GM12875 (cell line): ENCODE data around the gene COL4A3.

Experiments
- H3K4me3 ChIP-seq: one replicate; pipeline ENCODE4 v1.5.1; 2011; ENCODE audit warnings: low read depth, low read length, control low read depth
- TF ChIP-seq, protein P1 (sequence below): IDR thresholded peaks from 2 replicates; pipeline ENCODE4 v1.5.1; 2011; ENCODE audit warnings: low read depth, mild to moderate bottlenecking, control low read depth, inconsistent platforms, low read length, moderate library complexity, borderline replicate concordance; ENCODE audit not compliant: insufficient read depth

The COL4A3 gene

DNA sequence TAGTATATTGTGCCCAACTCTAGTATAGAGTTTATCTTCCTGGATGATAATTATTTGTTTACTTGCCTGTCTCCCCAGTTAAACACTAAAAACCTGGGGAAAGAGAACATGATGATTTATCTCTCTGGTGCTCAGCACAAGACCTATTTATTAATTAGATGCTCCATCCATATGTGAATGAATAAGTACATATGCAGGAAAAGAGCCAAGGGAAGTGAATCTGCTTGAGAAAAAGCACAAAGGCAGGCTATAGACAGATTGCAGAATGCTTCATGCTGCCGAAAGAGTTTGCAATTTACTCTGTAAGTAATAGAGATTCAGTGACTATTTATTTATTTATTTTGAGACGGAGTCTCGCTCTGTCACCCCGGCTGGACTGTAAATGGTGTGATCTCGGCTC, 123.3 kb downstream of the COL4A3 start:
- TF ChIP-seq, protein P1, sequence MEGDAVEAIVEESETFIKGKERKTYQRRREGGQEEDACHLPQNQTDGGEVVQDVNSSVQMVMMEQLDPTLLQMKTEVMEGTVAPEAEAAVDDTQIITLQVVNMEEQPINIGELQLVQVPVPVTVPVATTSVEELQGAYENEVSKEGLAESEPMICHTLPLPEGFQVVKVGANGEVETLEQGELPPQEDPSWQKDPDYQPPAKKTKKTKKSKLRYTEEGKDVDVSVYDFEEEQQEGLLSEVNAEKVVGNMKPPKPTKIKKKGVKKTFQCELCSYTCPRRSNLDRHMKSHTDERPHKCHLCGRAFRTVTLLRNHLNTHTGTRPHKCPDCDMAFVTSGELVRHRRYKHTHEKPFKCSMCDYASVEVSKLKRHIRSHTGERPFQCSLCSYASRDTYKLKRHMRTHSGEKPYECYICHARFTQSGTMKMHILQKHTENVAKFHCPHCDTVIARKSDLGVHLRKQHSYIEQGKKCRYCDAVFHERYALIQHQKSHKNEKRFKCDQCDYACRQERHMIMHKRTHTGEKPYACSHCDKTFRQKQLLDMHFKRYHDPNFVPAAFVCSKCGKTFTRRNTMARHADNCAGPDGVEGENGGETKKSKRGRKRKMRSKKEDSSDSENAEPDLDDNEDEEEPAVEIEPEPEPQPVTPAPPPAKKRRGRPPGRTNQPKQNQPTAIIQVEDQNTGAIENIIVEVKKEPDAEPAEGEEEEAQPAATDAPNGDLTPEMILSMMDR: no peak
- H3K4me3 ChIP-seq: no peak overlapping the region

DNA sequence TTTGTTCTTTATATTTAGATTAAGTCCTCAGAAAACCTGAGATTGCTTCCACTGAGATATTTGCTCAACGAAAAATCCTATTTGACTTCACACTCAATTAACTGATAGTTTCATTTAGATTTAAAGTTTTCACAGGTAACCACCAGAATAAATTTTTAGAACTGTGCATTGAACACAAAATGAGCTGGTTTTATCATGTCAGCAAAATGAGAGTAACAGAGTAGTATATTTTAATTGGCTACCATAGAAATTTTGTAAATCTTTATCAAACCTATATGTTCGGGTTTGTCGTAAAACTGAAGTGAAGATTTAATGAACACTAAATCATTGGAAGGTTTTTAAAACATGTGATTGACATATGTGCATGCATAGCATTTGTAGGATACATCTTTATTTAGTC, 127.9 kb downstream of the COL4A3 start:
- TF ChIP-seq, protein P1: no peak

DNA sequence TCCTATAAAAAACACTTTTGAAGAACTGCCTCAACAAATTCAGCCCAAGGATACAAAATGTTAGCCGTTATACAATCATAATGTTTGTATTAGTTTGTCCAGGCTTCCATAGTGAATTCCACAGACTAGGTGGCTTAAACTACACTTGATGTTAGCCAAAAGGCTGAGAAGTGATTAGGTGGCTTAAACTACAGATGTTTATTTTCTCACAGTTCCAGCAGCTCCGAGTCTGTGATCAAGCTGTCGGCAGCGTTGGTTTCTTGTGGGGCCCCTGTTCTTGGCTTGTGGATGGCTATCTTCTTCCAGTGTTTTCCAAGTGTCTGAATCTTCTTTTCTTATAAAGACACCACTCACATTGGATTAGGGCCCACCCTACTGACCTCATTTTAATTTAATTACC, 129.1 kb downstream of the COL4A3 start:
- TF ChIP-seq, protein P1: no peak
- H3K4me3 ChIP-seq: no peak overlapping the region

More for the DNA sequence above, 127.9 kb downstream of the COL4A3 start:
- no peak overlapping the region for H3K4me3 ChIP-seq

DNA sequence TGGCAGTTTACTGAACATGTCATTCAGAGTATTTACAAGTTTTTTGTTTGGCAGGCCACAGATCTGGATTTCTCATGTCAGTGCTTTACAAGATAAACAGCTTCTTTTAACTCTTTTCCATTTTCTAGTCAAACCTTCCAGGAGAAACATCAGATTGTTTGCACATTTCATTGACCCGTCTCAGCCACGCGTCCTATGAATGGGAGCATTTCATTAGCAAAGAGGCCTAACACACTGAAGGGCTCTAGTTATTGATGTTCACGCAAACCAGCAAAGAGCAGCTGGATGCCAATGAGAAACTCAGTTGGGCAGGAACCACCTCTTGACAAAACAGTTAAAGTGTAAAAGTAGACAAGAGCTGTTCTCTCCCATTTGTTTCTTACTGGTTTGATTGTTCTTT, 131.4 kb downstream of the COL4A3 start:
- no peak overlapping the region for H3K4me3 ChIP-seq
- TF ChIP-seq, protein P1: no peak

DNA sequence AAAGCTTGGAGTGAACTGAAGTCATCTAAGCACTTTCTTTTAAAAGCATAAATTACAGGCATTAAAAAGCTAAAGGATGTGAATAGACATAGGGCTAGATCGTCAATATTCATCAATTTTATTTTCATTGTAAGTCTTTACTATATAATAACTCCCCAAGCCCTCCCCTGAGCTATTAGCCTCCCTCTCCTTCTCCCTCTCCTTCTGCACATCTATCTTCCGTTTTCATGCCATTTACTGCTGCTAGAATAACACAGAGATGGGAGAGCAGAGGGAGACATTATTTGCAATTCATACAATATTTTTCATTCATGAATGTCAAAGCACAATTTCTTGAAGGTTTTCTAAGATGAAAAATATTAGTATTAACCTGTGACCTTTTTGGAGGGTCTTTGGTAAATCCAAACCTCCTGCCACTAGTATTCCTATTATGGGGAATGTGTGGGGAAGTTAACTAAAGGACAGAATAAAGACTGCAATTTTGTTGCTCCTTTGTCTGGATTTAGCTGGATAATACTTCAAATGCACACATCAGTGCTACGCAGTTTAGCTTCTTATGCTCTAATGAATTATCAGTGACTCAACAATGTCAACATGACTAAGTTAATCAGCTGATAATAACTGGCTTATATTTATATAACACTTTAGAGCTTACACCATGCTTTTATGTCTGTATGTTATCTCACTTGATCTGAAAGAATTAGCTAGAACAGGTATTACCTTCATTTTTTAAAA, 132.4 kb downstream of the COL4A3 start:
- H3K4me3 ChIP-seq: no peak overlapping the region
- TF ChIP-seq, protein P1: no peak

DNA sequence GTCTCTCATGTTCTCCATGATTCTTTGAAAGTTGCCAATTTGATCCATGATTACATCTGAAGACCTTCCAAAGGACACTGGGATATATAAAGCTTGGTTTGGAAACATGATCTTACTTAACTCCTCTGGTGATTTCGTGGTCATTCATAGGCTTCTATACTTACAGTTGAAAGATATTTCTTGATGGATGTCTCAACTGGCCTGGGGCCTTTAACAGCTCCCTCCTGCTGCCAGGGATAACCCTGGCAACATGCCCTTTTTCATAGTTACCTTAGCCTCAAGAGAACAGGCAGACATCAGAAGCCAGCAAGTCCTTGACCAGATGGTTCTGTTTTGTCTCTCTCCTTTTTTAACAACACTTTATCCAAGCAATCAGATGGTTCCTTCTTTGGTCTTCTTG, 137.1 kb downstream of the COL4A3 start:
- H3K4me3 ChIP-seq: no peak overlapping the region
- TF ChIP-seq, protein P1: no peak

DNA sequence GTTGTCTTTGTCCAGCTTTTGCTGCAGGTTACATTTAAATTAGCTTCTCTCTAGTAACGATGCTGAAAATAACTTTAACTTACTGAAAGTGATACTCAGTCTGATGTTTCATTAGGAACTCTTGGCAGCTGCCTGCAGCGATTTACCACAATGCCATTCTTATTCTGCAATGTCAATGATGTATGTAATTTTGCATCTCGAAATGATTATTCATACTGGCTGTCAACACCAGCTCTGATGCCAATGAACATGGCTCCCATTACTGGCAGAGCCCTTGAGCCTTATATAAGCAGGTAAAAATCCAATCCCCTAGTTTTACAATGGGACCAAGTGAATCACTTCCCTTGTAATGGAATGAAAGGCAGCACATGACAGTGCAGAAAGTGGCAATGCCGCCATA, 144.4 kb downstream of the COL4A3 start:
- no peak overlapping the region for H3K4me3 ChIP-seq

More for the DNA sequence above, 144.4 kb downstream of the COL4A3 start:
- TF ChIP-seq, protein P1: no peak
